NOMO-1 treated with DMSO at 0.1 percent for 48 hours (cell line): ENCODE results near the gene PITX1.
"Not testable (repeated sequence)": the region's sequence is repeated elsewhere in the genome, so short reads cannot be mapped to it uniquely, and the experiment has no call there.

Source experiments
- DNase-seq: peaks from one replicate; lab custom pipeline; 2025; ENCODE audit not compliant: unreplicated experiment; lab: John Stamatoyannopoulos, UW

PITX1 gene

GRCh38 chr5:135011355-135012032 is 22.5 kb downstream of the PITX1 start:
- DNase-seq: no peak

GRCh38 chr5:135010502-135011354 is 23.3 kb downstream of the PITX1 start:
- no peak for DNase-seq

GRCh38 chr5:135009736-135010501 is 24.1 kb downstream of the PITX1 start:
- DNase-seq: no peak

- no peak for DNase-seq
Measured at GRCh38 chr5:135008981-135009735, 24.9 kb downstream of the PITX1 start.

- no peak for DNase-seq
Measured at GRCh38 chr5:135008556-135008955, 25.5 kb downstream of the PITX1 start.

- DNase-seq: no peak
Measured at GRCh38 chr5:135007749-135008363, 26.2 kb downstream of the PITX1 start.

GRCh38 chr5:135007305-135007704 is 26.7 kb downstream of the PITX1 start:
- DNase-seq: no peak

- DNase-seq: no peak
Measured at GRCh38 chr5:135005076-135005475, 29.0 kb downstream of the PITX1 start.

GRCh38 chr5:135004376-135004775 is 29.7 kb downstream of the PITX1 start:
- no peak for DNase-seq

GRCh38 chr5:134998068-134998467 is 36.0 kb downstream of the PITX1 start:
- not testable (repeated sequence) for DNase-seq

GRCh38 chr5:134997015-134997414 is 37.0 kb downstream of the PITX1 start:
- no peak for DNase-seq

GRCh38 chr5:134995850-134996402 is 38.1 kb downstream of the PITX1 start:
- no peak for DNase-seq

- no peak for DNase-seq
Measured at GRCh38 chr5:134994560-134995156, 39.4 kb downstream of the PITX1 start.

GRCh38 chr5:134993161-134993560 is 40.9 kb downstream of the PITX1 start:
- no peak for DNase-seq

- DNase-seq: no peak
Measured at GRCh38 chr5:134992148-134992547, 41.9 kb downstream of the PITX1 start.

GRCh38 chr5:134990183-134990582 is 43.8 kb downstream of the PITX1 start:
- not testable (repeated sequence) for DNase-seq

- no peak for DNase-seq
Measured at GRCh38 chr5:134989266-134989830, 44.7 kb downstream of the PITX1 start.

- DNase-seq: no peak
Measured at GRCh38 chr5:134982230-134982629, 51.8 kb downstream of the PITX1 start.

- no peak for DNase-seq
Measured at GRCh38 chr5:134979416-134979815, 54.6 kb downstream of the PITX1 start.
